Measurements from ENCODE around the gene CST3. TPM values are rescaled to one million over a fixed set of nuclear protein-coding genes. Genes with fewer than 3 reads are reported as not detected.

Gene CST3
- total RNA-seq, 2 experiments from 2014 or later: 21.8 to 24.2 TPM

- H3K27me3 ChIP-seq (ENCODE audit: control insufficient read depth in 1 of 2, insufficient read depth in 2 of 2, low read length in 2 of 2): peaks cover 0 to 3% of the 10 kb centered on the region in 2 experiments
- DNase-seq (no peak), ATAC-seq (ENCODE audit: poor library complexity) (no peak)
- H3K9me3 ChIP-seq (ENCODE audit: control insufficient read depth in 1 of 2, insufficient read depth in 1 of 2, low read length in 2 of 2): no peaks in the 10 kb centered on the region
- TF ChIP-seq CTCF (IDR thresholded peaks at IDR 0.05): no peak
- H3K36me3 ChIP-seq (ENCODE audit: insufficient read depth, low read length): no peaks in the 10 kb centered on the region
- H3K4me1 ChIP-seq (ENCODE audit: insufficient read depth, low read length): no peaks in the 10 kb centered on the region
- ChIA-PET CTCF (no interaction called here), POLR2A (no interaction called here)
- Mint-ChIP-seq H3K9me3 (no peaks in the 10 kb centered on the region), H3K36me3 (ENCODE audit: low read depth) (no peaks in the 10 kb centered on the region), H3K4me1 (ENCODE audit: low read depth) (no peaks in the 10 kb centered on the region), H3K4me3 (no peak overlapping the region), H3K27me3 (peaks cover 25% of the 10 kb centered on the region), H3K27ac (no peak overlapping the region)
- intact Hi-C loops (cut with DNase I, micrococcal nuclease): no loop called here
- H3K4me3 ChIP-seq (ENCODE audit: low read length): no peak overlapping the region
- no peak overlapping the region for H3K27ac ChIP-seq (ENCODE audit: low read depth in 1 of 2, low read length in 2 of 2)
These were observed 42.4 kb upstream of the CST3 start for GRCh38 chr20:23680146-23680545.

GRCh38 chr20:23679133-23680092 is 41.7 kb upstream of the CST3 start:
- H3K27ac Mint-ChIP-seq: no peak overlapping the region
- ChIA-PET CTCF (no interaction called here), POLR2A (no interaction called here)
- H3K27me3 Mint-ChIP-seq: peaks cover 24% of the 10 kb centered on the region
- no peaks in the 10 kb centered on the region for H3K9me3 Mint-ChIP-seq
- no peaks in the 10 kb centered on the region for H3K9me3 ChIP-seq (ENCODE audit: control insufficient read depth in 1 of 2, insufficient read depth in 1 of 2, low read length in 2 of 2)
- no peak overlapping the region for H3K4me3 Mint-ChIP-seq
- H3K4me1 Mint-ChIP-seq (ENCODE audit: low read depth): no peaks in the 10 kb centered on the region
- H3K27me3 ChIP-seq (ENCODE audit: control insufficient read depth in 1 of 2, insufficient read depth in 2 of 2, low read length in 2 of 2): peaks cover 0 to 3% of the 10 kb centered on the region in 2 experiments
- H3K36me3 Mint-ChIP-seq (ENCODE audit: low read depth): no peaks in the 10 kb centered on the region
- no peaks in the 10 kb centered on the region for H3K36me3 ChIP-seq (ENCODE audit: insufficient read depth, low read length)
- DNase-seq (no peak), ATAC-seq (ENCODE audit: poor library complexity) (no peak)
- H3K4me1 ChIP-seq (ENCODE audit: insufficient read depth, low read length): no peaks in the 10 kb centered on the region
- intact Hi-C loops (cut with DNase I, micrococcal nuclease): no loop called here
- no peak for TF ChIP-seq CTCF (IDR thresholded peaks at IDR 0.05)
- no peak overlapping the region for H3K4me3 ChIP-seq (ENCODE audit: low read length)
- H3K27ac ChIP-seq (ENCODE audit: low read depth in 1 of 2, low read length in 2 of 2): no peak overlapping the region

GRCh38 chr20:23673209-23673608 is 35.5 kb upstream of the CST3 start:
- Mint-ChIP-seq H3K4me3 (no peak overlapping the region), H3K9me3 (no peaks in the 10 kb centered on the region), H3K27me3 (no peaks in the 10 kb centered on the region), H3K4me1 (ENCODE audit: low read depth) (no peaks in the 10 kb centered on the region), H3K36me3 (ENCODE audit: low read depth) (no peaks in the 10 kb centered on the region), H3K27ac (no peak overlapping the region)
- Histone ChIP-seq H3K27me3 (ENCODE audit: control insufficient read depth in 1 of 2, insufficient read depth in 2 of 2, low read length in 2 of 2) (no peaks in the 10 kb centered on the region), H3K36me3 (ENCODE audit: insufficient read depth, low read length) (no peaks in the 10 kb centered on the region), H3K4me1 (ENCODE audit: insufficient read depth, low read length) (no peaks in the 10 kb centered on the region), H3K9me3 (ENCODE audit: control insufficient read depth in 1 of 2, insufficient read depth in 1 of 2, low read length in 2 of 2) (no peaks in the 10 kb centered on the region), H3K27ac (ENCODE audit: low read depth in 1 of 2, low read length in 2 of 2) (no peak overlapping the region), H3K4me3 (ENCODE audit: low read length) (no peak overlapping the region)
- ChIA-PET POLR2A (no interaction called here), CTCF (no interaction called here)
- DNase-seq (no peak), ATAC-seq (ENCODE audit: poor library complexity) (no peak)
- intact Hi-C loops (cut with DNase I, micrococcal nuclease): no loop called here
- TF ChIP-seq CTCF (IDR thresholded peaks at IDR 0.05): no peak
